ENCODE measurements around the gene CADPS2. TPM values are rescaled to one million over a fixed set of nuclear protein-coding genes. Genes with fewer than 3 reads are reported as not detected.

CADPS2 gene
- total RNA-seq, 1 experiment from 2014 or later, result 16.6 TPM

DNA sequence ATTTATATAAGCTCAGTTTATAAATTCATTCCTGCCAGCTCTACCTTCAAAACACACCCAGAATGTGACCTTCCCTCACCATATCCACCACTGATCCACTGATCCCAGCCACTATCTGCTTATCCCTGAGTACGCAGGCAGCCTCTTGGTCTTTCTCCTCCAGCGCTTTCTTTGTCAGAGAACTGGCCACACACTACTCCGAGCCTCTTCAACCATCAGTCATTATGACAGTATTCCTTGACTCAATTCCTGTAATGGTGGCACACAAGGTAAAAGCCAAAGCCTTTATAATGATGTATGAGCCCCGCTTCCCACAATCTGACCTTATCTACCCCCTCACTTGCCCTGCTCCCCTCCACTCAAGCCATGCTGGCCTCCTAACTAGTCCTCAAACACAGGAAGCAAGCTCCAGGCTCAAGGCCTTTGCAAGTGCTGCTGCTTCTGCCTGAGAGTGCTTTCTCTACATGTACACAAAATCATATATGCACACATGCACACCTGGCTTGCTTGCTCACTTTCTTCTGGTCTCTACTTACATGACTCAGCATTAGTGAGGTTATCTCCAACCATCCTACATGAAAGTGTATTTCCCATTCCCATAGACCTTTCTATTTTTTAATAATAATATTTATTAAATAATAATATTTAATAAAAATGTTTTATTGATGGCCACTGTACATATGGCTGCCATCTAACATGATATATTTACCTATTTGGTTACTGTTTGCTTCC lies 431.3 kb downstream of the CADPS2 start:
- H3K27me3 ChIP-seq (replicated peaks), result no peaks in the 10 kb centered on the region
- no peaks in the 10 kb centered on the region for H3K9me3 ChIP-seq (replicated peaks)
- H3K4me1 ChIP-seq (replicated peaks), result no peaks in the 10 kb centered on the region
- H3K36me3 ChIP-seq, result no peaks in the 10 kb centered on the region
- H3K27ac ChIP-seq, result no peak overlapping the region
- H3K4me3 ChIP-seq, result no peak overlapping the region
- no peak for DNase-seq (ENCODE audit: low read depth in 1 of 2, low spot score in 2 of 2)

DNA sequence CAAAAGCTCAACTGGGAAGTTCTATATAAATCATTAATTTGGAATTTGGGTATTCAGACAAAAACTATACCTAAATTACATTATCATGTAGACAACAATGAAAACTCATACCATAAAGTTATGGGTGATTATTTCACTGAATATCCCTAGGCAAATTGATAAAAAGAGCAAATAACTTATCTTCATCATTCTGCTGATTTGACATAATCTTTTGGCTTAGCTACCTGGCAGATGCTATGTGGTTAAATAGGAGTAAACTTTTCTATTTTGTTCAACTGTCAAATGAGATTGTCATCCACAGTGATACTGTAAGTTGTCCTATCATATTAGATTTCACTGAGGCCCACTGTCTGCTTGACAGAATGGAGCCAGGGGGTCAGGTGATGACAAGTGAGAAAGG lies 432.8 kb downstream of the CADPS2 start:
- Histone ChIP-seq H3K36me3 (no peaks in the 10 kb centered on the region), H3K27me3 (replicated peaks) (no peaks in the 10 kb centered on the region), H3K4me1 (replicated peaks) (no peaks in the 10 kb centered on the region), H3K27ac (no peak overlapping the region), H3K9me3 (replicated peaks) (no peaks in the 10 kb centered on the region), H3K4me3 (no peak overlapping the region)
- no peak for DNase-seq (ENCODE audit: low read depth in 1 of 2, low spot score in 2 of 2)

- no peaks in the 10 kb centered on the region for H3K9me3 ChIP-seq (replicated peaks)
- no peak overlapping the region for H3K4me3 ChIP-seq
- H3K4me1 ChIP-seq (replicated peaks), result no peaks in the 10 kb centered on the region
- H3K27me3 ChIP-seq (replicated peaks), result no peaks in the 10 kb centered on the region
- no peaks in the 10 kb centered on the region for H3K36me3 ChIP-seq
- no peak overlapping the region for H3K27ac ChIP-seq
- DNase-seq (ENCODE audit: low read depth in 1 of 2, low spot score in 2 of 2), result no peak
Measured at GRCh38 chr7:122448893-122449589, 437.2 kb downstream of the CADPS2 start.

- no peak for DNase-seq (ENCODE audit: low read depth in 1 of 2, low spot score in 2 of 2)
- no peaks in the 10 kb centered on the region for H3K4me1 ChIP-seq (replicated peaks)
- H3K4me3 ChIP-seq, result no peak overlapping the region
- H3K27ac ChIP-seq, result no peak overlapping the region
- 0 out of 2 replicates have a peak, but pooled peaks cover 2% of the 10 kb centered on the region for H3K27me3 ChIP-seq (replicated peaks)
- H3K36me3 ChIP-seq, result no peaks in the 10 kb centered on the region
- H3K9me3 ChIP-seq (replicated peaks), result no peaks in the 10 kb centered on the region
Measured at GRCh38 chr7:122442929-122443328, 443.3 kb downstream of the CADPS2 start.

GRCh38 chr7:122438492-122438891 lies 447.8 kb downstream of the CADPS2 start:
- no peaks in the 10 kb centered on the region for H3K4me1 ChIP-seq (replicated peaks)
- H3K9me3 ChIP-seq (replicated peaks), result no peaks in the 10 kb centered on the region
- H3K36me3 ChIP-seq, result no peaks in the 10 kb centered on the region
- no peak overlapping the region for H3K27ac ChIP-seq
- no peak for DNase-seq (ENCODE audit: low read depth in 1 of 2, low spot score in 2 of 2)
- H3K27me3 ChIP-seq (replicated peaks), result 0 out of 2 replicates have a peak, but pooled peaks cover 2% of the 10 kb centered on the region
- no peak overlapping the region for H3K4me3 ChIP-seq

DNA sequence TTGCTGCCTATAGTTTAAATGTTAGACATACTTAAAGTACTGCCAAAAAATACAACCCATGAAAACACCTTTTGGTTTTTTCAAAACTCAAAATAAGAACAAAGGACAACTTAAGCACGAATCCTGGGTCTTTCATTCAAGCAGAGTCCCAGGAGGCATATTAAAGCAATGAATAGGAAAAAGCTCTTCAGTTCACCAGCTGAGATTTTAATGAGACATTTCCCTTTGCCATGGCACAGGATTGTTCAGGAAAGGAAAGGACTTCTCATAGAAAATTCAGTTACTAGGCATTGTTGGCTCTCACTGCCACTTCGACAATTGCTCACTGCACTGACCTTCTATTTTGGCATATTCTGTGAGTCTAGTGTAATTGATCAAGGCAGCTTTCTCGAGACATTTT lies 448.3 kb downstream of the CADPS2 start:
- Histone ChIP-seq H3K27ac (no peak overlapping the region), H3K9me3 (replicated peaks) (no peaks in the 10 kb centered on the region), H3K4me3 (no peak overlapping the region), H3K4me1 (replicated peaks) (no peaks in the 10 kb centered on the region), H3K36me3 (no peaks in the 10 kb centered on the region), H3K27me3 (replicated peaks) (0 out of 2 replicates have a peak, but pooled peaks cover 2% of the 10 kb centered on the region)
- no peak for DNase-seq (ENCODE audit: low read depth in 1 of 2, low spot score in 2 of 2)

DNA sequence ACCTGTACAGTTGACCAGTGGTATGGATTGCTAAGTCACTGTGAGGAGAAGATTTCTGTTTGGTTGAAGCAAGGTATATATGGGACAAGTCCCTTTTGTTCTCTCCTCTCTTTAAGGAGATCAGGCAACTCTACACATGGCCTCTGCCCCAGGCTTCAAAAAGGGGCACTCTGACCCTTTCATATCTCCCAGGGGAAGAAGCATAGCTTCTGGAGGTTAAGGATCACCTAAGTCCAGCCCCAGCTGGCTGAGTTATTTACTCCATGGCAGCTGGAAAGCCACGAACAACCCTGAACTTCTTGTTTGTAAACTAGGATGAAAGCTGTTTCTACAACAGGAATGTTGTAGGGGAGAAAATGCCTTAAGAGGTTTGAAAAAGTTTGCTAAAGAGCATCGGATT lies 452.5 kb downstream of the CADPS2 start:
- no peak overlapping the region for H3K27ac ChIP-seq
- H3K4me3 ChIP-seq, result no peak overlapping the region
- no peak for DNase-seq (ENCODE audit: low read depth in 1 of 2, low spot score in 2 of 2)
- no peaks in the 10 kb centered on the region for H3K4me1 ChIP-seq (replicated peaks)
- no peaks in the 10 kb centered on the region for H3K36me3 ChIP-seq
- H3K9me3 ChIP-seq (replicated peaks), result no peaks in the 10 kb centered on the region
- no peaks in the 10 kb centered on the region for H3K27me3 ChIP-seq (replicated peaks)

GRCh38 chr7:122430710-122431109 lies 455.6 kb downstream of the CADPS2 start:
- no peak overlapping the region for H3K27ac ChIP-seq
- H3K9me3 ChIP-seq (replicated peaks), result no peaks in the 10 kb centered on the region
- no peak overlapping the region for H3K4me3 ChIP-seq
- no peaks in the 10 kb centered on the region for H3K4me1 ChIP-seq (replicated peaks)
- no peak for DNase-seq (ENCODE audit: low read depth in 1 of 2, low spot score in 2 of 2)
- H3K27me3 ChIP-seq (replicated peaks), result no peaks in the 10 kb centered on the region
- H3K36me3 ChIP-seq, result no peaks in the 10 kb centered on the region

- Histone ChIP-seq H3K9me3 (replicated peaks) (no peaks in the 10 kb centered on the region), H3K4me1 (replicated peaks) (no peaks in the 10 kb centered on the region), H3K27me3 (replicated peaks) (no peaks in the 10 kb centered on the region), H3K27ac (no peak overlapping the region), H3K36me3 (no peaks in the 10 kb centered on the region), H3K4me3 (no peak overlapping the region)
- DNase-seq (ENCODE audit: low read depth in 1 of 2, low spot score in 2 of 2), result no peak
Measured at GRCh38 chr7:122429926-122430325, 456.3 kb downstream of the CADPS2 start.

DNA sequence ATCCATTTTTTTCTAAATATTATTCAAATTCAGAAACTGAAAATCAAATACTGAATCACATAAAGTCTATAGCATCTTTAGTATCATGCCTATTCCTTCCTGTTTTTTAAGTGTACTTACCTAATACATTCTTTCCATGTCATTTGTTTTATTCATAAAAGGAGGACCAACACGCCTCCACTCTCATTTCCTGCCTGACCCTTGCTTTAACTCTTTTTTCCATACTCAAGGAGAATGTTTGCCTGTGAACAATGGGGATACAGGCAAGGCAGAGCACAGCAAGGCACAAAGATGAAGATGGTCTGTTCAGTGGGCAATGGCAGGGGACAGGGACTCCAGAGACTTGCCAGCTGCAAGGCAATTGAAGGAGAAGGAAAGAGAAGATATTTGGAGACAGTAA lies 460.5 kb downstream of the CADPS2 start:
- DNase-seq (ENCODE audit: low read depth in 1 of 2, low spot score in 2 of 2), result no peak

GRCh38 chr7:122423591-122423990 lies 462.7 kb downstream of the CADPS2 start:
- no peaks in the 10 kb centered on the region for H3K27me3 ChIP-seq (replicated peaks)
- DNase-seq (ENCODE audit: low read depth in 1 of 2, low spot score in 2 of 2), result no peak

More for the DNA sequence above, 460.5 kb downstream of the CADPS2 start:
- Histone ChIP-seq H3K27ac (no peak overlapping the region), H3K9me3 (replicated peaks) (no peaks in the 10 kb centered on the region), H3K4me1 (replicated peaks) (no peaks in the 10 kb centered on the region), H3K4me3 (no peak overlapping the region), H3K36me3 (no peaks in the 10 kb centered on the region), H3K27me3 (replicated peaks) (no peaks in the 10 kb centered on the region)

GRCh38 chr7:122416336-122416735 lies 469.9 kb downstream of the CADPS2 start:
- H3K9me3 ChIP-seq (replicated peaks), result no peaks in the 10 kb centered on the region
- DNase-seq (ENCODE audit: low read depth in 1 of 2, low spot score in 2 of 2), result no peak
- no peaks in the 10 kb centered on the region for H3K4me1 ChIP-seq (replicated peaks)
- no peak overlapping the region for H3K4me3 ChIP-seq
- H3K27ac ChIP-seq, result no peak overlapping the region
- H3K27me3 ChIP-seq (replicated peaks), result no peaks in the 10 kb centered on the region
- H3K36me3 ChIP-seq, result no peaks in the 10 kb centered on the region

More at GRCh38 chr7:122423591-122423990, 462.7 kb downstream of the CADPS2 start:
- Histone ChIP-seq H3K27ac (no peak overlapping the region), H3K9me3 (replicated peaks) (no peaks in the 10 kb centered on the region), H3K4me1 (replicated peaks) (no peaks in the 10 kb centered on the region), H3K4me3 (no peak overlapping the region), H3K36me3 (no peaks in the 10 kb centered on the region)

DNA sequence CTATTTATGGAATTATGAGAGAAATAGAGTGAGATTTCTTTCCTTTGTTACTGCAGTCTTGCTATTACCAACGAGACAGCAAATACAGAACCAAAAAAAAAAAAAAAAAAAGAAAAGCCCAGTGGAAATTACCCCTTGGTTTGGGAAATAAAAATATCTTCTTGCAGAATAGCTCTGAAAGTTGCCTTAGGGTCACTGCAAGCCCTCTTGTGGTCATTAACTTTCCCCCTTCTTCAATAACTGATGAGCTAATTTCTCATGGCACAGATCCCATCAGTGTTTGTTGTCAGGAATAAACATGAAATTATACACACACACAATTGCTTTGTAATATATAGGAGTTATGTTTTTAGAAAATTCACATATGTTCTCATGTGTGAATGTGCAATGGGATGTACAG lies 470.8 kb downstream of the CADPS2 start:
- Histone ChIP-seq H3K27ac (no peak overlapping the region), H3K4me3 (no peak overlapping the region), H3K36me3 (no peaks in the 10 kb centered on the region), H3K4me1 (replicated peaks) (no peaks in the 10 kb centered on the region), H3K27me3 (replicated peaks) (no peaks in the 10 kb centered on the region), H3K9me3 (replicated peaks) (no peaks in the 10 kb centered on the region)
- no peak for DNase-seq (ENCODE audit: low read depth in 1 of 2, low spot score in 2 of 2)

GRCh38 chr7:122413339-122413738 lies 472.9 kb downstream of the CADPS2 start:
- Histone ChIP-seq H3K27me3 (replicated peaks) (no peaks in the 10 kb centered on the region), H3K4me3 (no peak overlapping the region), H3K4me1 (replicated peaks) (no peaks in the 10 kb centered on the region), H3K9me3 (replicated peaks) (no peaks in the 10 kb centered on the region), H3K27ac (no peak overlapping the region), H3K36me3 (no peaks in the 10 kb centered on the region)
- no peak for DNase-seq (ENCODE audit: low read depth in 1 of 2, low spot score in 2 of 2)

Data from SJSA1 (cell line).